Upper lobe of right lung (tissue), 1 donor: ENCODE results near the gene XPC. TPM values are rescaled to one million over a fixed set of nuclear protein-coding genes. Genes with fewer than 3 reads are reported as not detected.

ENCODE experiments used
- ATAC-seq: fragments of 200-7000 bp; cut with Tn5 transposase; one replicate; pipeline ENCODE4 v1.9.1; 2020; ENCODE audit warnings: mild to moderate bottlenecking, moderate library complexity
- DNase-seq: peaks from one replicate; pipeline ENCODE4 v3.0.0-alpha.2; 2020
- H3K27ac ChIP-seq: fragments of 200-600 bp; one replicate; pipeline ENCODE4 v1.8.0; 2022
- H3K27me3 ChIP-seq: fragments of 200-600 bp; one replicate; pipeline ENCODE4 v1.8.0; 2022; ENCODE audit warnings: mild to moderate bottlenecking
- H3K36me3 ChIP-seq: fragments of 200-600 bp; one replicate; pipeline ENCODE4 v1.8.0; 2022
- H3K4me1 ChIP-seq: fragments of 200-600 bp; one replicate; pipeline ENCODE4 v1.8.0; 2022
- H3K4me3 ChIP-seq: fragments of 200-600 bp; one replicate; pipeline ENCODE4 v1.8.0; 2022; ENCODE audit warnings: mild to moderate bottlenecking
- H3K9me3 ChIP-seq: fragments of 200-600 bp; one replicate; pipeline ENCODE4 v1.8.0; 2022
- intact Hi-C: fragments of 100-400 bp; cut with DNase I; formaldehyde crosslinking; loops from one replicate; pipeline ENCODE4 v1.11.0; 2022
- total RNA-seq: library from RNA; stranded (reverse); fragmentation: NEBNext Ultra II Directional; extraction: Animal tissue kit (Norgen Biotek cat#: 25700); gene quantifications from one replicate; pipeline ENCODE4 v1.2.1, GENCODE V29; 2021
- TF ChIP-seq, protein P1 (sequence below): fragments of 200-600 bp; IDR thresholded peaks from one replicate; pipeline ENCODE4 v1.8.0; 2022; ENCODE audit warnings: antibody characterized with exemption
- donor health status: DM: no; HTN: yes; CAD: no; lungs with severe emphysema.

Gene XPC
- total RNA-seq, 1 donor from 2014 or later: 36.1 TPM

DNA sequence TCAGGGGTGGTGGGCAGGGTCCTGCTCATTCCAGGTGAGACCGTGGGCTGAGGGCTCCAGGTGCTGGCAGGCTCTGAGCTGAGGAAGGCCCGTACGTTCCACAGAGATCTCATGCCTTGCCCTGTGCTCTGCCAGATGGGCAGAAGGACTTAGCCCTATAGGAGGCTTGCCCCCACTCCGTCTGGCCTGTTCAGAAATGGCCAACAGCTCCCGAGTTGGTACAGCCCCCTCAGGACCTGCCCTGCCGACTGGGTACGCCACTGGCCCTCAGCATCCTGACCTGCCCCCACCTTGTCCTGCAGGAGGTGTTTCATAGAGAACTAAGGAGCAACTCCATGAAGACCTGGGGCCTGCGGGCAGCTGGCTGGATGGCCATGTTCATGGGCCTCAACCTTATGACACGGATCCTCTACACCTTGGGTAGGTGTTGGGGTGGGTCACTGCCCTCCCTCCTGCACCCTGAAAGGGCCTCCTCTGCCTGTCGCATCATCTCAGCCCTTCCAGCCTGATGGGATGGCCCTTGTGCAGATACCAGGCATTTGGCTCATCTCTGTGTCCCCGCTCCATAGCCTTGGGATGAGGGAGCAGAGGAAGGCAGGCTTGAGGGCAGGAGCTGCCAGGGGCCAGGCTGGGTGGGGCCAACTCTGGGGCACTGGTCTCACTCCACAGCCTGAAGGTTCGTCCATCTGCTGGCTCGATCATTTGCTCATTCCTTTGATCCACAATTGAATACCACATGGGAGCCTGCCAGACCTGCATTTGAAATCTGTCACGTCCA lies 39.3 kb downstream of the XPC start:
- no peaks in the 10 kb centered on the region for H3K27me3 ChIP-seq
- ATAC-seq: no peak
- H3K4me1 ChIP-seq: peaks cover 35% of the 10 kb centered on the region
- H3K9me3 ChIP-seq: no peaks in the 10 kb centered on the region
- no peak for DNase-seq
- no peak overlapping the region for H3K4me3 ChIP-seq
- TF ChIP-seq, protein P1, sequence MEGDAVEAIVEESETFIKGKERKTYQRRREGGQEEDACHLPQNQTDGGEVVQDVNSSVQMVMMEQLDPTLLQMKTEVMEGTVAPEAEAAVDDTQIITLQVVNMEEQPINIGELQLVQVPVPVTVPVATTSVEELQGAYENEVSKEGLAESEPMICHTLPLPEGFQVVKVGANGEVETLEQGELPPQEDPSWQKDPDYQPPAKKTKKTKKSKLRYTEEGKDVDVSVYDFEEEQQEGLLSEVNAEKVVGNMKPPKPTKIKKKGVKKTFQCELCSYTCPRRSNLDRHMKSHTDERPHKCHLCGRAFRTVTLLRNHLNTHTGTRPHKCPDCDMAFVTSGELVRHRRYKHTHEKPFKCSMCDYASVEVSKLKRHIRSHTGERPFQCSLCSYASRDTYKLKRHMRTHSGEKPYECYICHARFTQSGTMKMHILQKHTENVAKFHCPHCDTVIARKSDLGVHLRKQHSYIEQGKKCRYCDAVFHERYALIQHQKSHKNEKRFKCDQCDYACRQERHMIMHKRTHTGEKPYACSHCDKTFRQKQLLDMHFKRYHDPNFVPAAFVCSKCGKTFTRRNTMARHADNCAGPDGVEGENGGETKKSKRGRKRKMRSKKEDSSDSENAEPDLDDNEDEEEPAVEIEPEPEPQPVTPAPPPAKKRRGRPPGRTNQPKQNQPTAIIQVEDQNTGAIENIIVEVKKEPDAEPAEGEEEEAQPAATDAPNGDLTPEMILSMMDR: no peak
- peaks cover 81% of the 10 kb centered on the region for H3K36me3 ChIP-seq
- H3K27ac ChIP-seq: no peak overlapping the region
- intact Hi-C loops: no loop called here

DNA sequence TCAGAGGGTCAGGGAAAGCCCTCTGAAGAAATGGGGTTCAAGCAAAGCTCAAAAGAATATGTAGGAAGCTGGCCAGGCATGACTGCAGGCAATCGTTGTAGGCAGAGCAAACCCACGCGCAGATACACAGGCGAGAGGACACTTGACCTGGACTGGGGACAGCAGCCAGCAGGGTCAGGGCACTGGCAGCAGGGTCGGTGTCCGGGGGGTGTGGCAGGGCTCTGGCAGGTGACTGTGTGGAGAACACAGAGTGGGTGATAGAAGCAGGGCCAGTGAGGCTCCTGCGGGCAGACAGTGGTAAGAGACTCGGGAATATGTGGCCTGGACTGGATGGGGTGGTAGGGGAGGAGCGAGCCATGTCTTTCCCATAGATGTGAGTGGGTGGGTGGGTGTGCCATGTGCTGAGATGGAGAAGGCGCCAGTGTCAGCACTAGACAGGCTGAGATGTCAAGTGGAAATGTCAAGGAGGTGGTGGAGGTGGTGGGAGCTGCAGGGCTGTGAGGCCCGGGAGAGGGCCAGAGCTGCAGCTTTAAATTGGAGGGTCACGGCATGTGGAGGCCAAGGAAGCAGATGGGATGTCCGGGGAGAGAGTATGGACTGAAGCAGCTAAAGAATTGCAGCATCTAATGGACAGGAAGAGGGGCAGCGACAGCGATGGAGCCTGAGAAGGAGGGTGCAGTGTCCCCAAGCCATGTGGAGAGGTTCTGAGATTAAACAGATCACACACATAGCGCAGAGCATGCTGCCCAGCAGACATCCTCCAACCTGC lies 40.1 kb downstream of the XPC start:
- Histone ChIP-seq H3K4me1 (peaks cover 27% of the 10 kb centered on the region), H3K36me3 (peaks cover 89% of the 10 kb centered on the region), H3K9me3 (no peaks in the 10 kb centered on the region), H3K27me3 (no peaks in the 10 kb centered on the region), H3K4me3 (no peak overlapping the region), H3K27ac (no peak overlapping the region)
- no peak for DNase-seq
- ATAC-seq: no peak
- intact Hi-C loops: no loop called here
- TF ChIP-seq, protein P1: no peak

DNA sequence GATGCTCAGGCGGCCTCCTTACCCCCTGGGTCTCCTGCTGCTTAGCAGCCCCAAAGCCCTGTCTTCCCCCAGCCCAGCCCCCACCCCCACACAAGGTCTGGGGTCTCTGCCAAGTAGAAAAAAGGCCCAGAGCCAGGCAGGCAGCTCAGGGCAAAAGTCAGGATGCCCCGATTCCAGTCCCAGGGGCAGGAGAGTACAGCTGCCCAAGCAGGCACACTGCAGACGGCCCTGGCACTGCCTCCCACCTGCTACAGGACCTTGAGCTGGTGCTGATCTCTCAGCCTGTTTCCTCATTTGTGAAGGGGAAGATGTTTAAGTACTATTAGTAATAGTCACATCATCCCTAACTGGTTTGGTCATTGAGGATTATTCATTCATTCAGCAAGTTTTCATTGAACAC lies 41.0 kb downstream of the XPC start:
- ATAC-seq: no peak
- no peak for DNase-seq

DNA sequence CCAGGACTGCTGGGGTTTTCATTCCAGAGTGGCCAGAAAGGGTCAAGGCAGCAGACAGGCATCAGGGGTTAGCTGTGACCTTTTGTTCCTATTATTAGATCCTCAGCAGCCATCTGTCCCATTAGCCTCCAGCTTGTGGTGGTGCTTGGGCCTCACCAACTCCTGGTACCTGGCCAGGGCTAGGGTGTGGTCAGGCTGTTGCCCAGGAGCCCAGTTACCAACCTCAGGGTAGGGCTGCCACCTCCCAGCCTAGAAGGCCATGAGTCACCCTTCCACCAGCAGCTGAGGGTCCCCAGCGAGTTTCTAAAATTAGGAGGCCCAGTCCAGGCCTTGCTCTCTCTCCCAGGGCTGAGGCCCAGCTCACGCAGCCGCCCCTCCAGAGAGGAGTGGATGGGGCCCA lies 41.4 kb downstream of the XPC start:
- ATAC-seq (peak; percentile 18), DNase-seq (no peak)
- peaks cover 15% of the 10 kb centered on the region for H3K4me1 ChIP-seq
- no peak overlapping the region for H3K27ac ChIP-seq
- intact Hi-C loops: no loop called here
- no peaks in the 10 kb centered on the region for H3K9me3 ChIP-seq
- H3K27me3 ChIP-seq: no peaks in the 10 kb centered on the region
- no peak overlapping the region for H3K4me3 ChIP-seq
- TF ChIP-seq, protein P1: no peak
- H3K36me3 ChIP-seq: peaks cover 95% of the 10 kb centered on the region

More for the DNA sequence above, 41.0 kb downstream of the XPC start:
- Histone ChIP-seq H3K36me3 (peaks cover 95% of the 10 kb centered on the region), H3K9me3 (no peaks in the 10 kb centered on the region), H3K4me3 (no peak overlapping the region), H3K27me3 (no peaks in the 10 kb centered on the region), H3K27ac (no peak overlapping the region), H3K4me1 (peaks cover 19% of the 10 kb centered on the region)
- TF ChIP-seq, protein P1: no peak
- intact Hi-C loops: no loop called here

DNA sequence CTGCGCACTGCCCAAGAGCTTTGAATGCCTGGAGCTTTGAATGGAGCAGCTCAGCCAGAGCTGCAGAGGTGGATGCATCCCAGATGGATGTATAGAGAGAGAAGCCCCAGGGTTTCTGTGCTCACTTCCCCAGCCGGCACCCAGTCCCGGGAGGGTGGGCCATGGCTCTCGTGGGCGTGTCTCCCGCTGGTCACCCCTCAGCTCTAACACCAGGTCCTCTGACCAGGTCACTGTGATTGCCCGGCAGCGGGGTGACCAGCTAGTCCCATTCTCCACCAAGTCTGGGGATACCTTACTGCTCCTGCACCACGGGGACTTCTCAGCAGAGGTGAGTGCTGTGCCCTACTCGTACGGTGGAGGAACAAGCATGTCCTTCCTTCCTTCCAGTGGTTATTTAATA lies 42.8 kb downstream of the XPC start:
- Histone ChIP-seq H3K9me3 (no peaks in the 10 kb centered on the region), H3K4me3 (no peak overlapping the region), H3K36me3 (peaks cover 95% of the 10 kb centered on the region), H3K27me3 (no peaks in the 10 kb centered on the region), H3K4me1 (peaks cover 2% of the 10 kb centered on the region), H3K27ac (no peak overlapping the region)
- ATAC-seq (no peak), DNase-seq (no peak)
- TF ChIP-seq, protein P1: no peak
- intact Hi-C loops: no loop called here
